ENCODE data around the gene KIRREL1. TPM values are rescaled to one million over a fixed set of nuclear protein-coding genes. Genes with fewer than 3 reads are reported as not detected.

KIRREL1 gene
- total and polyA plus RNA-seq, 2 experiments from 2014 or later = 5.1 to 35.2 TPM

DNA sequence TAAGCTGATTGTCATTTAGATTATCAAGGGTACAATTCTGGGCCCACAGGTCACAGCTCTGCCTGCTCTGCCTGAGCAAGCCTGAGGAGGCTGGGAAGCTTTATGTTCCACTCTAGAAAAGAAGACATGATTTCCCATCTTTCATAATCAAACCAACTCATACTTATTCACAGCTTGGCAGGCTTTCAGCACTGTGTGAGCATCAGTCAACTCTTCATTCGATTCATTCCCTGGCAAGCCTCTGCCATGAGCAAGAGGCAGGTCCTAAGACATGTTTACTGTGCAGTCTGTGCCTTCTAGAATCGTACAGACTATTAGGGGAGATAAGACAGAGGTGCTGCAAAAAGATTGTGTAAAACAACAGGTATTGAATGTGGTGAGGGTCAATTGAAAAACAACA, 24.5 kb upstream of the KIRREL1 start:
- Histone ChIP-seq H3K4me3 (no peak overlapping the region), H4K20me1 (replicated peaks; ENCODE audit: insufficient read depth) (no peaks in the 10 kb centered on the region), H3K9me2 (ENCODE audit: insufficient read depth) (no peaks in the 10 kb centered on the region), H3K4me2 (no peak overlapping the region), H3F3A (replicated peaks; ENCODE audit: low read depth) (no peaks in the 10 kb centered on the region), H3K27ac (ENCODE audit: low read depth) (no peak overlapping the region), H3K4me1 (ENCODE audit: insufficient read depth) (no peaks in the 10 kb centered on the region), H3K79me2 (replicated peaks; ENCODE audit: insufficient read depth) (no peaks in the 10 kb centered on the region), H2AFZ (0 out of 2 replicates have a peak overlapping the region, but pooled peaks have one; percentile 1), H3K27me3 (ENCODE audit: insufficient read depth) (no peaks in the 10 kb centered on the region), H3K36me3 (ENCODE audit: insufficient read depth) (peaks cover 5% of the 10 kb centered on the region; the same call in 1 of the 2 replicates)
- ATAC-seq (no peak), DNase-seq (ENCODE audit: low spot score) (no peak)
- Mint-ChIP-seq H3K36me3 (ENCODE audit: low read depth) (peaks cover 34% of the 10 kb centered on the region), H3K4me1 (peaks cover 11% of the 10 kb centered on the region; the same call in 2 of the 3 replicates), H3K27me3 (ENCODE audit: insufficient read depth, low read depth, poor library complexity) (peaks cover 7% of the 10 kb centered on the region), H3K9me3 (peaks cover 40% of the 10 kb centered on the region), H3K27ac (no peak overlapping the region), H3K4me3 (no peak overlapping the region)
- TF ChIP-seq POLR2AphosphoS5 (IDR thresholded peaks at IDR 0.05; ENCODE audit: low read depth) (no peak), ETS1 (IDR thresholded peaks at IDR 0.05) (no peak), ZNF331 (CRISPR knock-in tag; IDR thresholded peaks at IDR 0.05; ENCODE audit: low read depth) (no peak), CREB1 (CRISPR knock-in tag; IDR thresholded peaks at IDR 0.05; ENCODE audit: low read depth) (no peak), ZNF114 (CRISPR knock-in tag; IDR thresholded peaks at IDR 0.05) (no peak), EZH2phosphoT487 (IDR thresholded peaks at IDR 0.05; ENCODE audit: unreplicated experiment) (no peak), EZH2 (IDR thresholded peaks at IDR 0.05; ENCODE audit: low read depth, unreplicated experiment) (no peak), REST (IDR thresholded peaks at IDR 0.05; ENCODE audit: unreplicated experiment) (no peak), JUNB (IDR thresholded peaks at IDR 0.05; ENCODE audit: unreplicated experiment) (no peak), STAT1 (IDR thresholded peaks at IDR 0.05; ENCODE audit: unreplicated experiment) (no peak), NANOG (IDR thresholded peaks at IDR 0.05; ENCODE audit: borderline replicate concordance) (no peak)
- TF ChIP-seq, protein P1, sequence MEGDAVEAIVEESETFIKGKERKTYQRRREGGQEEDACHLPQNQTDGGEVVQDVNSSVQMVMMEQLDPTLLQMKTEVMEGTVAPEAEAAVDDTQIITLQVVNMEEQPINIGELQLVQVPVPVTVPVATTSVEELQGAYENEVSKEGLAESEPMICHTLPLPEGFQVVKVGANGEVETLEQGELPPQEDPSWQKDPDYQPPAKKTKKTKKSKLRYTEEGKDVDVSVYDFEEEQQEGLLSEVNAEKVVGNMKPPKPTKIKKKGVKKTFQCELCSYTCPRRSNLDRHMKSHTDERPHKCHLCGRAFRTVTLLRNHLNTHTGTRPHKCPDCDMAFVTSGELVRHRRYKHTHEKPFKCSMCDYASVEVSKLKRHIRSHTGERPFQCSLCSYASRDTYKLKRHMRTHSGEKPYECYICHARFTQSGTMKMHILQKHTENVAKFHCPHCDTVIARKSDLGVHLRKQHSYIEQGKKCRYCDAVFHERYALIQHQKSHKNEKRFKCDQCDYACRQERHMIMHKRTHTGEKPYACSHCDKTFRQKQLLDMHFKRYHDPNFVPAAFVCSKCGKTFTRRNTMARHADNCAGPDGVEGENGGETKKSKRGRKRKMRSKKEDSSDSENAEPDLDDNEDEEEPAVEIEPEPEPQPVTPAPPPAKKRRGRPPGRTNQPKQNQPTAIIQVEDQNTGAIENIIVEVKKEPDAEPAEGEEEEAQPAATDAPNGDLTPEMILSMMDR (conservative IDR thresholded peaks at IDR 0.05; ENCODE audit: low read depth in 2 of 2) = no peak
- TF ChIP-seq, protein P2, sequence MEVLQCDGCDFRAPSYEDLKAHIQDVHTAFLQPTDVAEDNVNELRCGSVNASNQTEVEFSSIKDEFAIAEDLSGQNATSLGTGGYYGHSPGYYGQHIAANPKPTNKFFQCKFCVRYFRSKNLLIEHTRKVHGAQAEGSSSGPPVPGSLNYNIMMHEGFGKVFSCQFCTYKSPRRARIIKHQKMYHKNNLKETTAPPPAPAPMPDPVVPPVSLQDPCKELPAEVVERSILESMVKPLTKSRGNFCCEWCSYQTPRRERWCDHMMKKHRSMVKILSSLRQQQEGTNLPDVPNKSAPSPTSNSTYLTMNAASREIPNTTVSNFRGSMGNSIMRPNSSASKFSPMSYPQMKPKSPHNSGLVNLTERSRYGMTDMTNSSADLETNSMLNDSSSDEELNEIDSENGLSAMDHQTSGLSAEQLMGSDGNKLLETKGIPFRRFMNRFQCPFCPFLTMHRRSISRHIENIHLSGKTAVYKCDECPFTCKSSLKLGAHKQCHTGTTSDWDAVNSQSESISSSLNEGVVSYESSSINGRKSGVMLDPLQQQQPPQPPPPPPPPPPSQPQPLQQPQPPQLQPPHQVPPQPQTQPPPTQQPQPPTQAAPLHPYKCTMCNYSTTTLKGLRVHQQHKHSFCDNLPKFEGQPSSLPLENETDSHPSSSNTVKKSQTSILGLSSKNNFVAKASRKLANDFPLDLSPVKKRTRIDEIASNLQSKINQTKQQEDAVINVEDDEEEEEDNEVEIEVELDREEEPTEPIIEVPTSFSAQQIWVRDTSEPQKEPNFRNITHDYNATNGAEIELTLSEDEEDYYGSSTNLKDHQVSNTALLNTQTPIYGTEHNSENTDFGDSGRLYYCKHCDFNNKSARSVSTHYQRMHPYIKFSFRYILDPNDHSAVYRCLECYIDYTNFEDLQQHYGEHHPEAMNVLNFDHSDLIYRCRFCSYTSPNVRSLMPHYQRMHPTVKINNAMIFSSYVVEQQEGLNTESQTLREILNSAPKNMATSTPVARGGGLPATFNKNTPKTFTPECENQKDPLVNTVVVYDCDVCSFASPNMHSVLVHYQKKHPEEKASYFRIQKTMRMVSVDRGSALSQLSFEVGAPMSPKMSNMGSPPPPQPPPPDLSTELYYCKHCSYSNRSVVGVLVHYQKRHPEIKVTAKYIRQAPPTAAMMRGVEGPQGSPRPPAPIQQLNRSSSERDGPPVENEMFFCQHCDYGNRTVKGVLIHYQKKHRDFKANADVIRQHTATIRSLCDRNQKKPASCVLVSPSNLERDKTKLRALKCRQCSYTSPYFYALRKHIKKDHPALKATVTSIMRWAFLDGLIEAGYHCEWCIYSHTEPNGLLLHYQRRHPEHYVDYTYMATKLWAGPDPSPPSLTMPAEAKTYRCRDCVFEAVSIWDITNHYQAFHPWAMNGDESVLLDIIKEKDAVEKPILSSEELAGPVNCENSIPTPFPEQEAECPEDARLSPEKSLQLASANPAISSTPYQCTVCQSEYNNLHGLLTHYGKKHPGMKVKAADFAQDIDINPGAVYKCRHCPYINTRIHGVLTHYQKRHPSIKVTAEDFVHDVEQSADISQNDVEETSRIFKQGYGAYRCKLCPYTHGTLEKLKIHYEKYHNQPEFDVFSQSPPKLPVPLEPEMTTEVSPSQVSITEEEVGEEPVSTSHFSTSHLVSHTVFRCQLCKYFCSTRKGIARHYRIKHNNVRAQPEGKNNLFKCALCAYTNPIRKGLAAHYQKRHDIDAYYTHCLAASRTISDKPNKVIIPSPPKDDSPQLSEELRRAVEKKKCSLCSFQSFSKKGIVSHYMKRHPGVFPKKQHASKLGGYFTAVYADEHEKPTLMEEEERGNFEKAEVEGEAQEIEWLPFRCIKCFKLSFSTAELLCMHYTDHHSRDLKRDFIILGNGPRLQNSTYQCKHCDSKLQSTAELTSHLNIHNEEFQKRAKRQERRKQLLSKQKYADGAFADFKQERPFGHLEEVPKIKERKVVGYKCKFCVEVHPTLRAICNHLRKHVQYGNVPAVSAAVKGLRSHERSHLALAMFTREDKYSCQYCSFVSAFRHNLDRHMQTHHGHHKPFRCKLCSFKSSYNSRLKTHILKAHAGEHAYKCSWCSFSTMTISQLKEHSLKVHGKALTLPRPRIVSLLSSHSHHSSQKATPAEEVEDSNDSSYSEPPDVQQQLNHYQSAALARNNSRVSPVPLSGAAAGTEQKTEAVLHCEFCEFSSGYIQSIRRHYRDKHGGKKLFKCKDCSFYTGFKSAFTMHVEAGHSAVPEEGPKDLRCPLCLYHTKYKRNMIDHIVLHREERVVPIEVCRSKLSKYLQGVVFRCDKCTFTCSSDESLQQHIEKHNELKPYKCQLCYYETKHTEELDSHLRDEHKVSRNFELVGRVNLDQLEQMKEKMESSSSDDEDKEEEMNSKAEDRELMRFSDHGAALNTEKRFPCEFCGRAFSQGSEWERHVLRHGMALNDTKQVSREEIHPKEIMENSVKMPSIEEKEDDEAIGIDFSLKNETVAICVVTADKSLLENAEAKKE (CRISPR knock-in tag; IDR thresholded peaks at IDR 0.05) = no peak

Measured in GM23338 (cell line).